ENCODE results near the gene CMTR1.
"Not testable (repeated sequence)": the region's sequence is repeated elsewhere in the genome, so short reads cannot be mapped to it uniquely, and the experiment has no call there.

The CMTR1 gene

GRCh38 chr6:37492991-37493660, 60.1 kb downstream of the CMTR1 start:
- no peak for DNase-seq

GRCh38 chr6:37493661-37493995, 60.6 kb downstream of the CMTR1 start:
- no peak for DNase-seq

GRCh38 chr6:37495244-37495934, 62.4 kb downstream of the CMTR1 start:
- DNase-seq, result no peak

- no peak for DNase-seq
Measured at GRCh38 chr6:37496951-37497885, 64.2 kb downstream of the CMTR1 start.

GRCh38 chr6:37499433-37500293, 66.6 kb downstream of the CMTR1 start, which contains the start of gene CCDC167:
Gene CCDC167, minus strand, starts transcription at chr6:37499893. Its CDS starts 30 bp downstream, at chr6:37499863.
- DNase-seq, result peak; percentile 96 to 97

- no peak for DNase-seq
Measured at GRCh38 chr6:37500294-37500608, 67.2 kb downstream of the CMTR1 start.

- not testable (repeated sequence) for DNase-seq
Measured at GRCh38 chr6:37500904-37501303, 67.9 kb downstream of the CMTR1 start.

- peak; percentile 52 to 70 for DNase-seq
Measured at GRCh38 chr6:37501632-37502491, 68.8 kb downstream of the CMTR1 start.

GRCh38 chr6:37502703-37503291, 69.8 kb downstream of the CMTR1 start:
- peak; percentile 86 to 88 for DNase-seq

- DNase-seq, result no peak
Measured at GRCh38 chr6:37503309-37503965, 70.4 kb downstream of the CMTR1 start.

- no peak for DNase-seq
Measured at GRCh38 chr6:37504024-37504423, 71.0 kb downstream of the CMTR1 start.

GRCh38 chr6:37506479-37506878, 73.5 kb downstream of the CMTR1 start:
- no peak for DNase-seq

- no peak for DNase-seq
Measured at GRCh38 chr6:37507077-37507476, 74.1 kb downstream of the CMTR1 start.

GRCh38 chr6:37507690-37508421, 74.8 kb downstream of the CMTR1 start:
- peak; percentile 47 to 66 for DNase-seq

- no peak for DNase-seq
Measured at GRCh38 chr6:37511201-37511600, 78.2 kb downstream of the CMTR1 start.

GRCh38 chr6:37511910-37512399, 78.9 kb downstream of the CMTR1 start:
- DNase-seq, result no peak

GRCh38 chr6:37512400-37513011, 79.5 kb downstream of the CMTR1 start:
- no peak for DNase-seq

GRCh38 chr6:37513155-37513554, 80.1 kb downstream of the CMTR1 start:
- DNase-seq, result no peak

GRCh38 chr6:37513576-37513975, 80.6 kb downstream of the CMTR1 start:
- no peak for DNase-seq
